HK-2 (cell line): ENCODE results near the gene LDB3.
"Not testable (repeated sequence)": the region's sequence is repeated elsewhere in the genome, so short reads cannot be mapped to it uniquely, and the experiment has no call there.

Experiments used
- DNase-seq: peaks from one replicate; pipeline ENCODE4 v3.0.0-alpha.2; 2018; ENCODE audit not compliant: unreplicated experiment

Gene LDB3

GRCh38 chr10:86730227-86730626 is 61.9 kb downstream of the LDB3 start:
- DNase-seq: no peak

GRCh38 chr10:86732771-86733170 is 64.5 kb downstream of the LDB3 start:
- no peak for DNase-seq

- DNase-seq: no peak
These were observed 65.0 kb downstream of the LDB3 start for GRCh38 chr10:86733260-86733671.

- no peak for DNase-seq
These were observed 66.1 kb downstream of the LDB3 start for GRCh38 chr10:86734207-86734988.

- DNase-seq: not testable (repeated sequence)
These were observed 67.0 kb downstream of the LDB3 start for GRCh38 chr10:86735278-86735677.

- DNase-seq: no peak
These were observed 73.9 kb downstream of the LDB3 start for GRCh38 chr10:86742230-86742629.

- no peak for DNase-seq
These were observed 75.9 kb downstream of the LDB3 start for GRCh38 chr10:86744067-86744725.

- no peak for DNase-seq
These were observed 79.7 kb downstream of the LDB3 start for GRCh38 chr10:86747796-86748581.

GRCh38 chr10:86749854-86750253 is 81.5 kb downstream of the LDB3 start:
- no peak for DNase-seq

GRCh38 chr10:86751477-86751876 is 83.2 kb downstream of the LDB3 start:
- DNase-seq: no peak

GRCh38 chr10:86752311-86752710 is 84.0 kb downstream of the LDB3 start:
- DNase-seq: no peak

GRCh38 chr10:86753051-86753450 is 84.7 kb downstream of the LDB3 start:
- DNase-seq: no peak

- no peak for DNase-seq
These were observed 85.5 kb downstream of the LDB3 start for GRCh38 chr10:86753638-86754434.

- no peak for DNase-seq
These were observed 87.1 kb downstream of the LDB3 start for GRCh38 chr10:86755454-86755739.

- DNase-seq: peak; percentile 96
These were observed 87.6 kb downstream of the LDB3 start for GRCh38 chr10:86755740-86756510.

- DNase-seq: no peak
These were observed 88.3 kb downstream of the LDB3 start, which contains the start of gene BMPR1A for GRCh38 chr10:86756511-86757112. TSS of gene BMPR1A (plus strand) at chr10:86756619. CDS start at chr10:86876019, 119,400 bp downstream.

GRCh38 chr10:86757113-86757972 is 89.0 kb downstream of the LDB3 start:
- DNase-seq: peak; percentile 59

GRCh38 chr10:86758189-86759072 is 90.1 kb downstream of the LDB3 start:
- no peak for DNase-seq
